GM15510 (cell line): ENCODE data around the gene SEC24C.

Experiments used
- POLR2A ChIP-seq: IDR thresholded peaks from 3 replicates; pipeline ENCODE4 v1.6.1; 2011; ENCODE audit warnings: borderline replicate concordance; ENCODE audit not compliant: insufficient read length; ENCODE audit errors: extremely low read depth

SEC24C gene

DNA sequence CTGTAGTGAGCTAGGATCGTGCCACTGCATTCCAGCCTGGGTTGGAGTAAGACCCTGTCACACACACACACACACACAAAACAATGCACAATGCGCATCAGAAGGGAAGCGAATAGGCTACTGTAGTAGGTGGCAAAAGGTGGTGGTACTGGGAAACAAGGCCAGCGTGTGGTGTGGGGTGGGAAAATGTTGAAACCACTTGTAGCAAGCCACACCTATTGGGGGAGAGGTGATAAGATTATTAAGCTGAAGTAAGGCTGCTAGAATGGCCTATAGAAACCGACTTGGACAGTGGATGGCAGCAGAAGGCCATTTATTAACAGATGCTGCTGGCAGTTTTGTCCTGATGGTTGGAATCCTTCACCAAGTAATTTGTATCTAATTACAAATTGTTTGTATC lies 30.5 kb downstream of the SEC24C start:
- TF ChIP-seq POLR2A: no peak

DNA sequence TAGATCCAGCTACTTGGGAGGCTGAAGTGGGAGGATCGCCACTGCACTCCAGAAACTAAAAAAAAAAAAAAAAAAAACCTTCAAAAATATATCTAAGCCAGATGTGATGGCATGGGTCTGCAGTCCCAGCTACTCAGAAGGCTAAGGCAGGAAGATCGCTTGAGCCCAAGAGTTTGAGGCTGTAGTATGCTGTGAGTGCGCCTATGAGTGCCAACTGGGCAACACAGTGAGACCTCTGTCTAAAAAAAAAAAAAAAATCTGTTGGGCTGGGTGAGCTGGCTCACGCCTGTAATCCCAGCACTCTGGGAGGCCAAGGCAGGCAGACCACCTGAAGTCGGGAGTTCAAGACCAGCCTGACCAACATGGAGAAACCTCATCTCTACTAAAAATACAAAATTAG lies 34.8 kb downstream of the SEC24C start:
- TF ChIP-seq POLR2A: no peak

DNA sequence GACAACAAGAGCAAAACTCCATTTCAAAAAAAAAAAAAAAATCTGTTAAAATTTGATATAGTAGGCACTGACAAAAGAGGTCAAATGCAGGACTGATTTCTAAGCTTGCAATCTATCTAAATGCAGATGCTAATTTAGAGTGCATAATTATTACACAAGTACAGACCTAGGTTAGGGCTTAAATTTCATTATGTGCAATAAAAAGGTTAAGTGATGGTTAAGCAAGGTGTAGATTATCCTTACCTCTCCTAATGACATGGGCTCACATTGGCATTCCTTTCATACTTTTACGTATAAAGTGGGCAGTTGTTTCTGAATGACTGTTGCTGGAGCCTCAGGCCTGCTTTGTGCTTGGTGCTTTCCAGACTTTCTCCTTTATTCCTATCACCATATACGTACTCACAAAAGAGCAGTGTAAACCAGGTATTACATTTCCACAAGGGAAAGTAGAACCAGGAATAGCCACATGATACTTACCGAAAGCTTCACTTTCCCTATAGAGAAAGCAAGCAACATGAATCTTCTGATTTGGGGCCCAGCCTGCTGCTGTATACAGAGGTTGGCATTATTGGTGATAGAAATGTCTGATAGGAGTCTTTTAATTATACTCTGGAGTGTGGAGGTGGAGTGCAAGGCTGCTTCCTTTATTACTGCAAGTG lies 35.5 kb downstream of the SEC24C start:
- TF ChIP-seq POLR2A: no peak

DNA sequence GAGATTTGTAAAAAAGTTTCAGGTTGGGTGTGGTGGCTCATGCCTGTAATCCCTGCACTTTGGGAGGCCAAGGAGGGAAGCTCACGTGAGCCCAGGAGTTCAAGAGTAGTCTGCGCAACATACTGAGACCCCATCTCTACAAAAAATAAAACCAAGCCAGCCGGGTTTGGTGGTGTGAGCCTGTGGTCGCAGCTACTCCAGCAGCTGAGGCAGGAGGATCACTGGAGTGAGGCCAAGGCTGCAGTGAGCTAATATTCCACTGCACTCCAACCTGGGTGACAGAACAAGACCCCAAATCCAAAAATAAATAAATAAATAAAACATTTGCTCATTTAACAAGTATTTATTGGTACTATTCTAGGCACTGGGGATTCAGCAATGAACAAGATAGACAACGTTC lies 36.1 kb downstream of the SEC24C start:
- TF ChIP-seq POLR2A: no peak

DNA sequence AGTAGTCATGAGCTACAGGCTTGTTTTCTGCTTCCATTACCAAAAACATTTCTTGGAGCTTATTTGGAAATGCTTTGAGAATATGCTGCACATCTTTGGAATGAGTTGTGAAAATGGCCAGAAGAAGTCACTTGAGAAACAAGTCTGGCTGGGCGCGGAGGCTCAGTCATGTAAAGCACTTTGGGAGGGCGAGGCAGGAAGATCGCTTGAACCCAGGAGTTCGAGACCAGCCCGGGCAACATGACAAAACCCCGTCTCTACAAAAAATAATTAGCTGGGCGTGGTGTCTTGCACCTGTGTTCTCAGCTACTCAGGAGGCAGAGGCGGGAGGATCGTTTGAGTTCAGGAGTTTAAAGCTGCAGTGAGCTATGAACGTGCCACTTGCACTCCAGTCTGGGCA lies 36.8 kb downstream of the SEC24C start:
- TF ChIP-seq POLR2A: no peak

DNA sequence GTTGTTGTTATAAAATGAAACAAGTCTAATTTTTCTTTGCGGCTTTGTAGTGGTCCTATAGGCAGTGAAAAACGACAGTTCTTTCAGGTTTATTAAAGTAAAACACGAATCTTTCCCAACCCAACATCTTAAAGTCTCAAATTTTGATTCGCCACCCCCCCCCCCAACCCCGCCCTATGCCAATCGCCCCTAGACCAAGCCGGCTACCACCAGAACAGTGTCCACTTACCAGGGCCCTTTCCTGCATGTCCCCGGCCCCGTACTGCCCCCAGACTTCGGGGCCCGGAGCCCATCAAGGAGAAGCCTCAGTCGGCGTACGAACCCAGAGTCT lies 37.3 kb downstream of the SEC24C start:
- no peak for TF ChIP-seq POLR2A

DNA sequence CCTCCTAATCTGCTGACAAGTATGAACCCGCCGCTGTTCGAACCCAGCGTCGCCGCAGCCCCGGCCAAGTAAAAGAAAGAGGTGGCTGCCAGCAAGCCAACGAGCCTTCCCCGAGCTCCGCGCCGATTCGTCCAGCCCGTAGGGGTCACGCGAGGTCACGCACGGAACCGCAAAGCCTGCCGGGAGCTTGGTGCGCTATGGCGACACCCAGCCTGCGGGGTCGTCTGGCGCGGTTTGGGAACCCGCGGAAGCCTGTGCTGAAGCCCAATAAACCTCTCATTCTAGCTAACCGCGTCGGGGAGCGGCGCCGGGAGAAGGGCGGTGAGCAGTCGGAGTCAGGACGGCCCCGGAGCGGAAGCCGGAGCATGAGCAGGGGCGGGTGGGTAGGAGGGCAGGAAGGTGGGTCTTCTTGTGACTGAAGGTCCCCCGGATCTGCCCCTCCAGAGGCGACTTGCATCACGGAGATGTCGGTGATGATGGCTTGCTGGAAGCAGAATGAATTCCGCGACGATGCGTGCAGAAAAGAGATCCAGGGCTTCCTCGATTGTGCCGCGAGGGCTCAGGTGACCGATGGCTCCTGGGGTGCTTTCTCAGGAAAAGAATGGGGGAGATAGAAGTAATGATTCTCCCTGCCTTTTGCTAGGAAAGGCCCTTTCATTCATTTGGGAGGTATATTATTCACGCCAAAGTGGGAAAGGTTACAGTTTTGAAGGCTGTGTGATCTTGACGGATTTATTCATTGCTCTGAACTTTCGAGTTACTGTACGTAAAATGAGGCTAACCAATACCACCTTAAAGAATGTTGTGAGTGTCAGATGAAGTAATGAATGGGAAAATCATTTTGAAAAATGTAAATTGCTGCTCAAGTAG lies 37.9 kb downstream of the SEC24C start, which contains the start of gene CHCHD1:
CHCHD1 (plus strand) TSS at position 170 of the 870 bp plus-strand sequence; CDS start at position 198, 28 bp downstream.
- peak; percentile 93 for TF ChIP-seq POLR2A

DNA sequence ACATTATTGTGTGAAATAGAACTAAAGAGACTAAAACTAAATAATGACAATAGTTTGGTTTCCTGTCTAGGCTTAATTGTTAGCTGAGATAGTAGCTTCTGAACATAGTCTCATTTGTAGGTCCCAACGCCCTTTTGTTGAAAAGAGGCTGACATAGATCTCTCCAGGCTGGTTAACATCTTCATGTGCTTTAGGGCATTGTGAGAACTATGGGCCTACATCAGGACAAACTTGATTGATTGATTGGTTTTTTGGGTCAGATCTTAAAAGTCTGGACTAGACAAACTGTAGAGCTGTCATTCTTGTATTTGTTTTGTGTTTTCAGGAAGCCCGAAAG lies 38.5 kb downstream of the SEC24C start:
- no peak for TF ChIP-seq POLR2A

DNA sequence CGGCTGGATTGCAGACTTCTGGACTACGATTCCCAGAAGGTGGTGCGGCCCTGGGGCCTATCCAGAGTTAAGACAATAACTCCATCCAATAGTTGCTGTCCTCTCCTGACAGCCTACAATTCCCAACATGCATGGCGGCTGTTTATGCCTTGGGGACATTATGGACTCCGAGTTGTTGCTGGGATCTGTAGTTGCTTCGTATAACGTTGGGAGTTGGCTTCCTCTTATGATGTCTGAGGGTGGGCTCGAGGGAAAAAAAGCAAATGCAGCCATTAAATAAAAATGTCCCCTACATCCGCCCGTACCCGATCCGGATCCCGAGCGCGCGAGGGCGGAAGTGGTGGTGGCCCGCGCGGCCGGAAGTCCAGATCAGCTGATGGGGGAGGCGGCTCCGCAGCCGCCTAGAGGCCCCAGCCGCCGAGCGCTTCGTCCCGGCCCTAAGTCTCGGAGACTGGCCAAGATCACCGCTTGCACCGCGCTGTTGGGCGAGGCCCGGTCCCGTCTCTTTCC lies 41.1 kb downstream of the SEC24C start, which contains the start of gene ZSWIM8:
ZSWIM8 (plus strand) TSS at position 396 of the 510 bp plus-strand sequence. CDS start 273 bp downstream, outside the sequence.
- TF ChIP-seq POLR2A: peak; percentile 52

DNA sequence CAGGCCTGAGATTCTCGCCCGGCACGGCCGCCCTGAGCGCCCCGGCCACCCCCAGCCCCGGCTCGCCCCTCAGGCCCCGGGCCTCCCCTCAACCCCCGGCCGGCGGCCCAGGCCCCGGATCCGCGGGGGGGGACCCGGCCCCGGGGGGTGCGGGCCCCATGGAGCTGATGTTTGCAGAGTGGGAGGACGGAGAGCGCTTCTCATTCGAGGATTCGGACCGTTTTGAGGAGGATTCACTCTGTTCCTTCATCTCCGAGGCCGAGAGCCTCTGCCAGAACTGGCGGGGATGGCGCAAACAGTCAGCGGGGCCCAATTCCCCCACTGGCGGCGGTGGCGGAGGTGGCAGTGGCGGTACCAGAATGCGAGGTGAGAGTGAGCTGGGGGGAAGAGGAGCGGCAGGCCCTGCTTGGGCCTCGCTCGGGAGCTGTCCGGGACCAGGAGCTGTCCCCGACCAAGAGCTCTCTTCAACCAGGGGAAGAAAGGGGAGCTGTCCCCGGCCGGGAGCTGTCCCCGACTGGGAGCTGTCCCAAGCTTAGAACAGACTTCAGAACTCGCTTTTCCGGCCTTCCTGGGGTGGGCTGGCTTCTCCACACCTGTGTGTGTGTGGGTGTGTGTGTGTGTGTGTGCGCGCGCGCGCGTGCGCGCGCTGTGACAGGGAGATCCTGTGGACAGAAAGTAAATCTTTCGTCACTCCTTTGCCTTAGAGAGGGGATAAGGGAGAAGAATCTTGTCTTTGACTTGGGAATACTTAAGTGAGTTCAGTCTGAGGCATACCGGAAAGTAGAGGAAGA lies 41.7 kb downstream of the SEC24C start:
- TF ChIP-seq POLR2A: no peak

DNA sequence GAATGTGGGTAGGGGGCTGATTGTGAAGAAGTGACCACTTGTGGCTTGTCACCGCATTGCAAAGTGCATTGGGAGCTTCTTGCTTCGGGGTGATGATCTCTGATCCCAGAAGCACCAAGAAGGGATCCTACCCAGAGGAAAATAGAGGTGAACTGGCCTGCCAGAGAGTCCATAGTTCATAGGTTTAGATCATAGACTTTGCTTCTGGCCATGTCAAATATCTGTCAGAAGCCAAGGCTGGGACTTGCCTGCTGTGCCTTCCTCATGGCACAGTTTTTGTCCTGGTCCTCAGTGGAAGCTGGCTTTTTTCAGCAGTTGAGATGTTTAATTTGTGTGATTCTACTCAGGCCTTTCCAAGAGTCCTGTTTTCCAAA lies 42.3 kb downstream of the SEC24C start:
- no peak for TF ChIP-seq POLR2A

DNA sequence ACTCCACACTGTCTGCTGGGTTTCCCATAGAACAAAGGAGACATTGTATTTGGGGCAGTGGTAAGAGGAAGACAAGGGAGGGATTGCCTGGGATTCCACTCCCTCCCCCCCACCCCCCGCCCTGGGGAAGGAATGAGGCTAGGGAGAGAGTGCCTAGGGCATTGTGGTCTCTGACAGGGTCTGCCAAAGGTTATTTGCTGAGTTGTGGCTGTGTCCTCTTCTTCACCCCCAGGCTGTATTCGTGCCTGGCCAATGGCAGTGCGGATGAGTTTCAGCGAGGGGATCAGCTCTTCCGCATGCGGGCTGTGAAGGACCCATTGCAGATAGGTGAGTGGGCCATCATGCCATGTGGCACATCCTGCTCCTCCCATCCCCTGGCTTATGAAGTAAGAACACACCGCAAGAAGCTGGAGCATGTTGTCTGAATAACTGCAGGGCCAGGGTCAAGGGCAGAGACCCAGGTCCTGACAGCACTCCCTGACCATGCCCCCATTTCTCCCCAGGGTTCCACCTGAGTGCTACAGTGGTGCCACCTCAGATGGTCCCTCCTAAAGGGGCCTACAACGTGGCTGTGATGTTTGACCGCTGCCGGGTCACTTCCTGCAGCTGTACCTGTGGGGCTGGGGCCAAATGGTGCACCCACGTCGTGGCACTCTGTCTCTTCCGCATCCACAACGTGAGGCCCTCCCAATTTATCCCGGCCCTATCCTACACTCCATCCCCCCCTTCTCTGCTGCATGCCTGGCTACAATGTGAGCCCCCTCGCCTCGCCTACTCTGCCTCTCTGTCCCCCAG lies 44.9 kb downstream of the SEC24C start:
- no peak for TF ChIP-seq POLR2A

DNA sequence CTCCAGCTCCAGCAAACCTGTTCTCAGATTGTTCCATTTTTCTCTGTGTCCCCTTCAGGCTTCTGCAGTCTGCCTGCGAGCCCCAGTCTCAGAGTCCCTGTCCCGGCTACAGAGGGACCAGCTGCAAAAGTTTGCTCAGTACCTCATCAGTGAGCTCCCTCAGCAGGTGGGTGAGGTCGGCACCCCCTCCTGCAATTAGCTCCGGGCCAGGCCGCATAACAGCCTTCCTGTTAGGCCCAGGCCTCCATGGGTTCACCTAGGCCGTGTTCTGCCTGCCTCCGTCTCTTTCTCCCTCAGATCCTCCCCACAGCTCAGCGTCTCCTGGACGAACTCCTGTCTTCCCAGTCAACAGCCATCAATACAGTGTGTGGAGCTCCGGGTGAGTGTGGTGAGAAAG lies 45.5 kb downstream of the SEC24C start:
- no peak for TF ChIP-seq POLR2A

DNA sequence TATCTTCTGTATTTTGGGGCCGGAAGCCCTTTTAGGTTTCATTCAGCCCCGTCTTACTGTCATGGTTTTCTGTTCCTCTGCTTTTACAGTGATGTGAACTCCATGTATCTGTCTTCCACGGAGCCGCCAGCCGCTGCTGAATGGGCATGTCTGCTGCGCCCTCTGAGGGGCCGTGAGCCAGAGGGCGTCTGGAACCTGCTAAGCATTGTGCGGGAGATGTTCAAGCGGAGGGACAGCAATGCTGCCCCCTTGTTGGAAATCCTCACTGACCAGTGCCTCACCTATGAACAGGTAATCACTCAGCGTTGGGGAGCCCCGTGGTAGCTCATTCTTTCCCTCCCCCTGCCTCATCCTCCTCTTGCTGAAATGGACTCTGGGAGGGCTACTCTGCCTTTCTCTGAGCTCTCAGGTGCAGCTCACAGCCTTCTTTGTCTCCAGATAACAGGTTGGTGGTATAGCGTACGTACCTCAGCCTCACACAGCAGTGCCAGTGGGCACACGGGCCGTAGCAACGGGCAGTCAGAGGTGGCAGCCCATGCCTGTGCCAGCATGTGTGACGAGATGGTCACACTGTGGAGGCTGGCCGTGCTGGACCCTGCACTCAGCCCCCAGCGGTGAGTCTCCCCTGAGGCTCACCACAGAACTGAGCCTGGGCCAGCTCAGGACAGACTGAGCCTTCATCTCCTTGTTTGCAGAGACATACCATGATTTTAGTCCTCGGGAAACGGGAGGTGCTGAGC lies 46.9 kb downstream of the SEC24C start:
- TF ChIP-seq POLR2A: no peak
